Measurements from ENCODE around the gene TTC38.

Gene TTC38

GRCh38 chr22:46280999-46281623 is 13.3 kb downstream of the TTC38 start:
- Histone ChIP-seq H3K9me3 (ENCODE audit: control insufficient read depth in 1 of 2, low read length in 2 of 2) (no peaks in the 10 kb centered on the region), H3K27me3 (ENCODE audit: low read depth, low read length) (no peaks in the 10 kb centered on the region), H3K36me3 (ENCODE audit: control insufficient read depth in 1 of 2, insufficient read depth in 2 of 2, low read length in 2 of 2) (peaks cover 64 to 86% of the 10 kb centered on the region in 2 donors), H3K4me3 (ENCODE audit: low read depth in 1 of 2, low read length in 2 of 2) (no peak overlapping the region), H3K4me1 (ENCODE audit: control insufficient read depth in 1 of 2, insufficient read depth in 2 of 2, low read length in 2 of 2) (no peaks in the 10 kb centered on the region), H3K27ac (ENCODE audit: low read length) (no peak overlapping the region)

- Histone ChIP-seq H3K4me3 (ENCODE audit: low read depth in 1 of 2, low read length in 2 of 2) (no peak overlapping the region), H3K27me3 (ENCODE audit: low read depth, low read length) (no peaks in the 10 kb centered on the region), H3K27ac (ENCODE audit: low read length) (no peak overlapping the region), H3K9me3 (ENCODE audit: control insufficient read depth in 1 of 2, low read length in 2 of 2) (no peaks in the 10 kb centered on the region), H3K36me3 (ENCODE audit: control insufficient read depth in 1 of 2, insufficient read depth in 2 of 2, low read length in 2 of 2) (peaks cover 61 to 88% of the 10 kb centered on the region in 2 donors), H3K4me1 (ENCODE audit: control insufficient read depth in 1 of 2, insufficient read depth in 2 of 2, low read length in 2 of 2) (no peaks in the 10 kb centered on the region)
Measured at GRCh38 chr22:46281866-46282678, 14.3 kb downstream of the TTC38 start.

GRCh38 chr22:46286006-46286405 is 18.2 kb downstream of the TTC38 start:
- no peak overlapping the region for H3K4me3 ChIP-seq (ENCODE audit: low read depth in 1 of 2, low read length in 2 of 2)
- H3K4me1 ChIP-seq (ENCODE audit: control insufficient read depth in 1 of 2, insufficient read depth in 2 of 2, low read length in 2 of 2): no peaks in the 10 kb centered on the region
- no peaks in the 10 kb centered on the region for H3K9me3 ChIP-seq (ENCODE audit: control insufficient read depth in 1 of 2, low read length in 2 of 2)
- no peak overlapping the region for H3K27ac ChIP-seq (ENCODE audit: low read length)
- peaks cover 29 to 78% of the 10 kb centered on the region in 2 donors for H3K36me3 ChIP-seq (ENCODE audit: control insufficient read depth in 1 of 2, insufficient read depth in 2 of 2, low read length in 2 of 2)
- H3K27me3 ChIP-seq (ENCODE audit: low read depth, low read length): no peaks in the 10 kb centered on the region

- H3K36me3 ChIP-seq (ENCODE audit: control insufficient read depth in 1 of 2, insufficient read depth in 2 of 2, low read length in 2 of 2): peaks cover 18 to 78% of the 10 kb centered on the region in 2 donors
- H3K27ac ChIP-seq (ENCODE audit: low read length): peak overlapping the region; percentile 39
- H3K27me3 ChIP-seq (ENCODE audit: low read depth, low read length): no peaks in the 10 kb centered on the region
- H3K4me1 ChIP-seq (ENCODE audit: control insufficient read depth in 1 of 2, insufficient read depth in 2 of 2, low read length in 2 of 2): no peaks in the 10 kb centered on the region
- peak overlapping the region in 1 of 2 donors; percentile 23 for H3K4me3 ChIP-seq (ENCODE audit: low read depth in 1 of 2, low read length in 2 of 2)
- no peaks in the 10 kb centered on the region for H3K9me3 ChIP-seq (ENCODE audit: control insufficient read depth in 1 of 2, low read length in 2 of 2)
Measured at GRCh38 chr22:46286941-46287872, 19.4 kb downstream of the TTC38 start.

GRCh38 chr22:46287873-46288751 is 20.3 kb downstream of the TTC38 start:
- Histone ChIP-seq H3K27ac (ENCODE audit: low read length) (peak overlapping the region; percentile 39), H3K4me3 (ENCODE audit: low read depth in 1 of 2, low read length in 2 of 2) (peak overlapping the region in 1 of 2 donors; percentile 23), H3K27me3 (ENCODE audit: low read depth, low read length) (no peaks in the 10 kb centered on the region), H3K4me1 (ENCODE audit: control insufficient read depth in 1 of 2, insufficient read depth in 2 of 2, low read length in 2 of 2) (no peaks in the 10 kb centered on the region), H3K36me3 (ENCODE audit: control insufficient read depth in 1 of 2, insufficient read depth in 2 of 2, low read length in 2 of 2) (peaks cover 23 to 78% of the 10 kb centered on the region in 2 donors), H3K9me3 (ENCODE audit: control insufficient read depth in 1 of 2, low read length in 2 of 2) (no peaks in the 10 kb centered on the region)

- Histone ChIP-seq H3K36me3 (ENCODE audit: control insufficient read depth in 1 of 2, insufficient read depth in 2 of 2, low read length in 2 of 2) (peaks cover 24 to 76% of the 10 kb centered on the region in 2 donors), H3K4me1 (ENCODE audit: control insufficient read depth in 1 of 2, insufficient read depth in 2 of 2, low read length in 2 of 2) (no peaks in the 10 kb centered on the region), H3K9me3 (ENCODE audit: control insufficient read depth in 1 of 2, low read length in 2 of 2) (no peaks in the 10 kb centered on the region), H3K27me3 (ENCODE audit: low read depth, low read length) (no peaks in the 10 kb centered on the region), H3K27ac (ENCODE audit: low read length) (no peak overlapping the region), H3K4me3 (ENCODE audit: low read depth in 1 of 2, low read length in 2 of 2) (no peak overlapping the region)
Measured at GRCh38 chr22:46288846-46289243, 21.0 kb downstream of the TTC38 start.

GRCh38 chr22:46289244-46289891 is 21.6 kb downstream of the TTC38 start:
- H3K27ac ChIP-seq (ENCODE audit: low read length): no peak overlapping the region
- H3K9me3 ChIP-seq (ENCODE audit: control insufficient read depth in 1 of 2, low read length in 2 of 2): no peaks in the 10 kb centered on the region
- H3K36me3 ChIP-seq (ENCODE audit: control insufficient read depth in 1 of 2, insufficient read depth in 2 of 2, low read length in 2 of 2): peaks cover 19 to 71% of the 10 kb centered on the region in 2 donors
- no peak overlapping the region for H3K4me3 ChIP-seq (ENCODE audit: low read depth in 1 of 2, low read length in 2 of 2)
- no peaks in the 10 kb centered on the region for H3K4me1 ChIP-seq (ENCODE audit: control insufficient read depth in 1 of 2, insufficient read depth in 2 of 2, low read length in 2 of 2)
- no peaks in the 10 kb centered on the region for H3K27me3 ChIP-seq (ENCODE audit: low read depth, low read length)

- Histone ChIP-seq H3K9me3 (ENCODE audit: control insufficient read depth in 1 of 2, low read length in 2 of 2) (no peaks in the 10 kb centered on the region), H3K4me1 (ENCODE audit: control insufficient read depth in 1 of 2, insufficient read depth in 2 of 2, low read length in 2 of 2) (no peaks in the 10 kb centered on the region), H3K27me3 (ENCODE audit: low read depth, low read length) (no peaks in the 10 kb centered on the region), H3K4me3 (ENCODE audit: low read depth in 1 of 2, low read length in 2 of 2) (no peak overlapping the region), H3K36me3 (ENCODE audit: control insufficient read depth in 1 of 2, insufficient read depth in 2 of 2, low read length in 2 of 2) (peaks cover 12 to 63% of the 10 kb centered on the region in 2 donors), H3K27ac (ENCODE audit: low read length) (no peak overlapping the region)
Measured at GRCh38 chr22:46290121-46290842, 22.5 kb downstream of the TTC38 start.

- Histone ChIP-seq H3K27ac (ENCODE audit: low read length) (no peak overlapping the region), H3K27me3 (ENCODE audit: low read depth, low read length) (no peaks in the 10 kb centered on the region), H3K4me3 (ENCODE audit: low read depth in 1 of 2, low read length in 2 of 2) (no peak overlapping the region), H3K9me3 (ENCODE audit: control insufficient read depth in 1 of 2, low read length in 2 of 2) (no peaks in the 10 kb centered on the region), H3K36me3 (ENCODE audit: control insufficient read depth in 1 of 2, insufficient read depth in 2 of 2, low read length in 2 of 2) (peaks cover 11 to 59% of the 10 kb centered on the region in 2 donors), H3K4me1 (ENCODE audit: control insufficient read depth in 1 of 2, insufficient read depth in 2 of 2, low read length in 2 of 2) (peaks cover 0 to 8% of the 10 kb centered on the region in 2 donors)
Measured at GRCh38 chr22:46290843-46291785, 23.3 kb downstream of the TTC38 start.

All from muscle layer of duodenum (tissue), 2 donors.